Activated CD8-positive, alpha-beta memory T cell treated with anti-CD3 and anti-CD28 coated beads for 48 hours (primary cell): ENCODE data around the gene SGMS1.
"Not testable (repeated sequence)": the region's sequence is repeated elsewhere in the genome, so short reads cannot be mapped to it uniquely, and the experiment has no call there.

ENCODE experiments used
- DNase-seq, 3 experiments: peaks; one replicate each; pipeline ENCODE4 v3.0.0-alpha.2; 2020; ENCODE audit warnings: low read depth in 2 of 3, low spot score in 2 of 3

SGMS1 gene

DNA sequence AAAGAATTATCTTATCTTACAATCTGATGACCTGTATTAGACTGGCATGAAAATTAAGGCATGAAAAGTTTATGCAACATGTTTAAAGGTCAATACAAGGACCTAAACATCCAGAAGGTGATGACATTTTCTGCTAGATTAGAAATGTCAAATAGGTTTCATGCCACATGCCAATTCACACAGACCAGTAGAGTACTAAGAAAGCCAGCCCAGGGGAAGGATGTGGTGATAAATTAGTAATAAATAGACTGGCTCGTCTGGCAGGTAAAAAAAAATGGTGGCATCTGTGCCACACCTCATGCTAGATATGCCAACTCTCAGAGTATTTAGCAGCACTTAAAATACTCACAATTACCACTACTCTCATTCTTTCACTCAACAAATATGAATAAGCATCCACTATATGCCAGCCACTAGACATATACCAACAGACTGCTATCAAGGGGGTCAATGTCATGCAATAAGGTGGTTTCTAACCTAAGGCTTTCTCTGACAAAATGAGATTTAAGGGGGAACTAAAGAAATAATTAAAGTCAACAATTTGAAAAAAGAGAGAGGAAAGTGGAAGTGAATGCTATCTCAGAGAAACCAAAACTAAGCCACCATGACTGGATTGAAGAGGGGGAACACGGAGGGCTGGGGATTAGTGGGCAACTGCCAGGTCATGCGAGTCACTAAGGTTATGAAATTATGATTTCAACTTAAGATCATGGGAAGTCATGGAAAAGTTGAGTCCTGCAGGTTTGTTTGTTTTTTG is 83.5 kb downstream of the SGMS1 start:
- no peak for DNase-seq

DNA sequence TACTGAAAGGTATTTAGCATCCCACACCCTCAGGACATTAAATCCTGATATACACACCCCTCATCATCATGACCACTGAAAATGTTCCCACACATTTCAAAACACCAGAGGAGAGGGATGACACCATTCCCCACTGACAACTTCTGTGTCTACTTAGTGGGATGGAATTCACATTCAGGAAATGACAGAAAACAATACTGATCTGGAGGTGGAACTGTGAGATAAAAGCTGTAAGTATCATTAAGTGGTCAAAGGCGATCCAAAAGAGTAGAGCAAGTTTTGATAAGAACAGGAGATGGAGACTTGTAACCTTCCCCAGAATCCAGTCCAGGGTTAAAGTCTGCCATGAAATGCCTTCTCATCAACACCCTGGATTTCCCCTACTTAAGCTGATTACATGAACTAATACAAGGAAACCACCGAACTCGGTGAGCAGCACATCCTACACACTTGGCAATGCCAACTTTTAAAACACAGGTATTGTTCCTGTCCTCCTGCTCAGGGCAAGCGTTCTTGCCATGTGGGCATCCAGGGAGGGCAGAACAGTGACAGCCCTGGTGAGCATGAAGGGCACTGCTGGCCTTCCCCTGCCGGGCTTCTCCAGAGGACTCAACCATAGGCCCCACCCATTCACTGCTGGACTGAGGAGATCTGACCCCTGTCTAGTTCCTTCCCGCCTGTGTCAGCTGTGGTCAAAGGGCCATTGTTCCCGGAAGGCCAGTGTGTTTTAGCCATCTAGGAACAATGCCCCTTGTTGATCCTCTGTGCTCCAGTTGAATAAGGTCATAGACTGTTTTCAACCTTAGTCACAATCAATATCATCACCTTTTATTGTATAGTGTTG is 85.0 kb downstream of the SGMS1 start:
- DNase-seq = no peak

- DNase-seq = no peak
Observed at GRCh38 chr10:50536617-50537240, 87.0 kb downstream of the SGMS1 start.

GRCh38 chr10:50534748-50535376 is 88.9 kb downstream of the SGMS1 start:
- not testable (repeated sequence) for DNase-seq

GRCh38 chr10:50533296-50533695 is 90.5 kb downstream of the SGMS1 start:
- no peak for DNase-seq

- DNase-seq = no peak
Observed at GRCh38 chr10:50531388-50532077, 92.2 kb downstream of the SGMS1 start.

DNA sequence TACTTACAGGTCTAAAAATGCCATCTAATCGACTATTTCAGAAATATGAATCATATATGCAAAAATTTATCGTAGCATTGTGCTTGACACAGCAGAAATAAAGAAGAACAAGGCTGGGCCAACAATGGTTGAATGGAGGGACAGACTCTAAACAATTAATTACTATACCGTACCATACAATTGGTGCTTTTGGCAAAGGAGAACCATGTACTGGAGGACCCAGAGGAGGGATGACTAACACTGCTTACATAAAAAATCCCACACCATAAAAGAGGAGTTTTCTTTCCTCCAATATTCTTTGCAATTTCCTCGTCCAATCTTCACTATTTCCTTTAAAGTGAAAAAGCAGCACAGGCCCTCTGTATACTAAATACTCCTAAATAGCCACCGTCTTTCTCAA is 94.1 kb downstream of the SGMS1 start:
- DNase-seq = no peak

GRCh38 chr10:50528206-50528605 is 95.5 kb downstream of the SGMS1 start:
- DNase-seq = no peak

GRCh38 chr10:50527442-50528043 is 96.2 kb downstream of the SGMS1 start:
- no peak for DNase-seq

DNA sequence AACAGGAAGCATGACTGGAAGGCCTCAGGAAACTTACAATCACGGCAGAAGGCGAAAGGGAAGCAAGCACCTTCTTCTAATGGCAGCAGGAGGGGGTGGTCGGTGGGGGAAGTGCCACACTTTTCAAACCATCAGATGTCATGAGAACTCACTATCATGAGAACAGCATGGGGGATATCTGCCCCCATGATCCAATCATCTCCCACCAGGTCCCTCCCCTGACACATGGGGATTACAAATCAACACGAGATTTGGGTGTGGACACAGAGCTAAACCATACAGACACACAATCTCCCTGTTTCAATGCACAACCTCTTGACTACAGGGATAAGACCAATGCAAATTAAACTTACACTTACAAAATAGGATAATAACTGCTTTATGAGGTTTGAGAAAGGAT is 97.6 kb downstream of the SGMS1 start:
- DNase-seq = no peak

DNA sequence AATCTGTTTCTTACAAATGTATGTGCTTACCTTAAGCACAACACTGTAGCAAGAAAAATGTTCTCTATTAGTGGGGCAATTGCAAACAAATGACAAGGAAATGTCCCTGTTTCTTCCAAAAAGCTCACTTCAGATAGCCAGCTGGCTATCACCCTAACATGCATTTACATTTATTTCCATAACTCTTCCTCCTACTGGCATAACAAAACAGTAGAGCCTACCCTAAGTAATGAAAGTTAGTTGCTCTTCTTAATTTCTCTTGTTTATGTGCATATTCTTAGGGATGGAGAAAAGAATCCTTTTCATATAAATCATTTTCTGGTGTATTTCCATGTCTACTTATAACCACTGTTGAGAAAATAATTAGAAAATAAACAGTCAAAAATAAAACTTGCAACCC is 100.4 kb downstream of the SGMS1 start:
- no peak for DNase-seq

- DNase-seq = no peak
Observed at GRCh38 chr10:50522908-50523307, 100.8 kb downstream of the SGMS1 start.

GRCh38 chr10:50520115-50520514 is 103.6 kb downstream of the SGMS1 start:
- DNase-seq = no peak

DNA sequence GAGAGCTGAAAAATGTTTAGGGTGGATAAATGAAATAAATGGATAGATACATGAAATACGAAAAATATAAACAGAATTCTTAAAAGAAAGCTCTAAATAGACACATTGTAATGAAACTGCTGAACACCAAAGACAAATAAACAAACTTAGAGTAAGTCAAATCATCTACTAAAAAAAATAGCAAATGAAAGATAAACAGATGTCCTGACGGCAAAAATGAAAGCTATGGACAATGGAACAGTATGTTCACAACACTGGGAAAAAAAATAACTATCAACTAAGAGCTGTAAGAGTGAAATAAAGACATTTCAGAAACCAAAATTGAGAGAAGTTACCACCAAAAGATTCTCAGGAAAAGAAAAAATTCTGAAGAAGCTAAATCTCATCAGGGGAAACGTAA is 106.1 kb downstream of the SGMS1 start:
- DNase-seq = no peak

- no peak for DNase-seq
Observed at GRCh38 chr10:50516171-50516570, 107.6 kb downstream of the SGMS1 start.

DNA sequence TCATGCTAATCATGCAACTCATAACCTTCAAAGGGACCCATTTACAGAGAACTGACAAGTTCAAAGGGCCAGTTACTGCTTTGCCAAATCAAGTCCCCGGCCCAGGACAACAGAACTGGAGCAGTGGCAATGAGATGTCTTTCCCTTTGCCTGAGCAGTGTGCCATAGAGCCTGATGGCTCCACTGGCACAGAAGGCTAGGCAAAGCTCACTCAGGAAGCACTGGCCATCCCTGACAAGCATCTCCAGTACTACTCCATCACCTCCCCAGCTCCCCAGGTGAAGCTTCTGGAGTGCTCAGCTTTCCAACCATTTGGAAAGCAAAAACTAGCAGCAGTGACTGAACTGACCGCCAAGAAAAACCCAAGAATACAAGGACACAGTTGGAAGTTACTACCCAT is 108.3 kb downstream of the SGMS1 start:
- no peak for DNase-seq

GRCh38 chr10:50514995-50515394 is 108.8 kb downstream of the SGMS1 start:
- DNase-seq = no peak

GRCh38 chr10:50513956-50514355 is 109.8 kb downstream of the SGMS1 start:
- no peak for DNase-seq

GRCh38 chr10:50512743-50513416 is 110.9 kb downstream of the SGMS1 start:
- no peak for DNase-seq

DNA sequence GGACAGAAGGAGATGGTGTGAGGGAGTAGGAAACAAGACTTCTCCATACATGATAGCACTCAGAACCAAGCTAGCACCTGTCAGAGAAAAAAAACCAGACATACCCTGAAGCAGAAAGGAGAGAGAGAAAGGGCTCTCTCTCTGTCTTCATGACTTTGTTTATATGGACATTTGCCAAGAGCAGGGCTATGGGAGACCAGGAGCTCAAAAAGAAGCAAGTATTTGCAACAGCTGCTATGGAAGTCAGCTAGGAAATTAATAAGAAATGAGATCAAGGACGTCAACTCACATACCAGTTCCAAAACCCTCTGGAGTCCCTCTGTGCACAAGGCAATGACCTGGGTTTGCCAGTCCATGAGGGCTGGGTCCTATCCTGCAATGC is 111.6 kb downstream of the SGMS1 start:
- DNase-seq = no peak
